ENCODE measurements around the gene NR3C2.

Gene NR3C2

DNA sequence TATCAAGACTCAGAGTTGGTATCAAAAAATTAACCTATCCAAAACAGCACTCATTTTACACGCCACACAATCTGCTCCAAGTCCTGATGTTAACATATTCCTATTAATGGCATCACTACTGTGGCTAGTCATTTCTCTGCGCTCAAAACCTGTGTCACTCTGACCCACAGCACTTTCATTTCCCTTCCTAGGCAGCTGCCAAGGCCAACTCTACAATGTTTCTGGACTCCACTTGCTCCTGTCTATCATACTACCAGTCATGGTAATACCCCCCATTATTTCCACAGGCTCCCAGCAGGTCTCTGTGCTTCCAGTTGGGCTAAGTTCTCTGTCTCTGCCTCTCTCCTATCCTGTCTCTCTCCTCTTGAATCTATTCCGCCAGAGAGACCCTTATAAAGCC is 323.6 kb downstream of the NR3C2 start:
- DNase-seq (ENCODE audit: insufficient read length, low spot score) = no peak
- FAIRE-seq = no peak

DNA sequence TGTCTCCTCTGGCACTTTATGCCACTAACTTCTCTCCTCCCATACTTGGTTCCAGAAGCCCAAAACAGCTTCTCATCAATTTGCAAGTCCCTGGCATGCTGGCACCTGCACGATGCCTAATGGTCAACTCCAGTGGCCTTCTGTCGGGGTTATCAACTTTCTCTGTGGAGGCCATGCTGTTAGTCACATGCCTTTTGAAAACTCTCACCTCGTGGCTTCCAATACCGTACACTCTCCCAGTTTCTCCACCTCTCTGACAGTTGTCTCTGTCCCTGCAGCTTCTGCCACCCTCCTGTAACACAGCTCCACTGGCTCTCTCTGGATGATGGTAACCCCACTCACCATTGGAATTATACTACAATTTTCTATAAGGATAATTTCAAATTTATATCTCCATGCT is 324.0 kb downstream of the NR3C2 start:
- FAIRE-seq = no peak
- no peak for DNase-seq (ENCODE audit: insufficient read length, low spot score)

DNA sequence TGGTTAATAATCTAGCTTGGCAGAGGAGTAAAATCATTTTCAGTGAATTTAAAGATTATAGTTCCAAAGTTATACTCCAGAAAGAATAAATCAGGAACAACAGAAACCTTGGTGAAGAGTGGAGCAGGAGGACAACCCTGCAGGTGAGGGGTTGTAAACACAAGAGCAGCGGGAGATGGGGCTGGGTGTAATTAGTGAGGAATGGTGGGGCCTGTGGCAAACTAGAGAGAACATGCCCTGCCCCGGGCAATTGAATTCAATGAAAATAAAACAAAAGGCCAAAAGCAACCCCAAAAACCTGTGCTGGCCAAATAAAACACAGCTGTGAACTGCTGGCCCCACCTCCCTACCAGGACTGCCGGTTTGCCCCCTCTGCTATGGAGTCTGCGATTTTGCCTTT is 325.2 kb downstream of the NR3C2 start:
- DNase-seq (ENCODE audit: insufficient read length, low spot score) (no peak), FAIRE-seq (no peak)

DNA sequence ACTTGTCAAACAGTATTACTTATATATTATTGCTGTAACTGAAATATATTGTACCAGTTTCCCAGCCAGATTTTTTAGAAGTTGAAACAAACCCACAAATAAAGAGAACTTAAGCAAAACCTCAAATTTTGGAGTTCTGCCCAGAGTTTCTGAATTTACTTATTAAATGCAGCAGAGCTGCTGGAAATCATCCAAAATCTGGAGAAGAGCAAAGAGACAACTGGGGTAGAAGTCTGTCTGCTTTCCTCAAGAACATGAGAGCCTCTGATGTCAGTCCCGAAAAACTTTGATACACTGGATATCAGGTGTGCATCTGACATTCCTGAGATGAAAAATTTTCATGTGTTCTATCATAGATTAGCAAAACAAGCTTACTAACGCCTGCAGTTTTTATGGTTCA is 325.9 kb downstream of the NR3C2 start:
- FAIRE-seq (no peak), DNase-seq (ENCODE audit: insufficient read length, low spot score) (no peak)

DNA sequence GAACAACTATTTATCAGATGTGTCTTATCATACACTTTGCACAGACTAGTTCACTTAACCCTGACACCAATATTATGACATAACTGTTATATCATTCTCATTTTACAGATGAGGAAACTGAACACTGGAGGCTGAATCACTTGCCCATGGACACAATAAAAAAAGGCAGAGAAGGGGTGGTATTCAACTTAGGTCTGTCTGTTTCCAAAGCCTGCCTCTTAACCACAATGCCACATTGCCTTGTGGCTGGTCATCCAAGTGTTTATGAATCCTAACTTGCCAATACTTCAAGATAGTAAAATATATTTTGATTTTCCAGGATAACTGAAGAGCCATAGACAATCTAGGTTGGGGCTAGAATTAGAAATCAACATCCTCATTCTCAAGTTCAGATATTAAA is 327.8 kb downstream of the NR3C2 start:
- FAIRE-seq (no peak), DNase-seq (ENCODE audit: insufficient read length, low spot score) (no peak)

DNA sequence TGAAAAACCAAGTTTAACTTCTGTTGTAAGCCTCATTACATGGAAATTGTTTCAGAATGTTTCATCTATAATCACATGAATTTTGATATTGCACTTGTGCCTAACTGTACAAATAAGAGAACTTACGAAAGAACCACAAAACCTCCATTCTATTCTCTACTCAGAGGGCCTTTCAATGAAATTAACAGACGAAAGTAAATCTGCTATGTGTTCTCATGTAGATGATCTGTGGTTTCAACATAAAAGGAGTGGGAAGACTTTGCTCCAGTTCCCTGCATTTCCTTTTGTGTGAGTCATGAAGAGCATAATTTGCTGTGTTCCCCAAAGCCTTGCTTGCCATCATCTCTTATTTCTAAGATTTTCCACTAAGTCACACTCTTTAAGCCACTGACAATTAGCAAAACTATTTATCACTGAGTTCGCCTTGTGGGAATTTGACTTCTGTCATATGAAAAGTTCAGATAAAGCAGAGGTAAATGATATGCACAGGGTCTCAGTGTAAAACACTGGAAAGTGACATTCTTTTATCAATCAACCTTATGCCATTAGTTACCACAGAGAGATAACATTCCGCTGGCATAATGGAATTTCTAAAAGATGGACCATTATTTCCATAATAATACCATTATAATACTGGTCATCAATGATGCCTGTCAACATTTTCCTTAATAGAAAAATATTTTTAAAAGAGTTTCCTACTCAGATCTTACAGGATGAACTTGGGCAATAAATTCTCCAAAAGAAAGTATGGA is 329.8 kb downstream of the NR3C2 start:
- DNase-seq (ENCODE audit: insufficient read length, low spot score) (no peak), FAIRE-seq (no peak)

DNA sequence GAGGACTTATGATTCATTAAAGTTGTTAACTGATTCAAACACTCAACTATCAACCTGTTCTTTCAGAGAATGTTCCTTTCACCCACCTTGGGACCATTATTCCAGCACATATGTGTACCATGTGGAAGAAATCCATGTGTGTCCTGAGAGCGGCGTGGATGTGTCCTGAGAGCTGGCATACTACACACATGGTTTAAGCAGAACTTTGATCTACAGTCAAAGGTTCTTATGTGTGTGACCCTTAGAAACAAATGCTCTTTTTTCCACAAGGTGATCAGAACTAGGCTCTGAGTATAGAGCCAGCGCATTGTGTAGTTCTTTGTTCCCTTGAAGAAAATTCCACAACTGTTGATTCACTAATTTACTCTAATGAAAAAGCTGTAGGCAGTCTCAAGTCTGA is 332.0 kb downstream of the NR3C2 start:
- FAIRE-seq = no peak

DNA sequence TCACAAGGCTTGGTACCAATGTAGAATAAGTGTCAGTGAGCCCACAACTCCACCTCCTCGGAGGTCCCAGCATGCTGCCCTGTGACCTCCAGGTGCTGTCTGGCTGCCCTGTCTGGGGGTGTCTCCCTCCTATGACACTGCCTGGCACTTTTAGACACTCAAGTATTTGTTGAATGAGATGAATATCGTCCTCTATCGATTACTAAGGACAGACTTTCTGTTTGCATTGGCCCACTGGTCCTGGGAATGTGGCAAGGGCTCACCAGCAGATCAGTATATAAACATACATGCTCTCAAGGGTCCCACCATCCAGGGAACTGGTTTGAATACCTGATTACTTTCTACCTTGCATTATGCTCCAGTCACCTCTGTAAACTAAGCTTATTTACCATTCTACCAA is 333.0 kb downstream of the NR3C2 start:
- FAIRE-seq = no peak
- DNase-seq (ENCODE audit: insufficient read length, low spot score) = no peak

More for the DNA sequence above, 332.0 kb downstream of the NR3C2 start:
- no peak for DNase-seq (ENCODE audit: insufficient read length, low spot score)

DNA sequence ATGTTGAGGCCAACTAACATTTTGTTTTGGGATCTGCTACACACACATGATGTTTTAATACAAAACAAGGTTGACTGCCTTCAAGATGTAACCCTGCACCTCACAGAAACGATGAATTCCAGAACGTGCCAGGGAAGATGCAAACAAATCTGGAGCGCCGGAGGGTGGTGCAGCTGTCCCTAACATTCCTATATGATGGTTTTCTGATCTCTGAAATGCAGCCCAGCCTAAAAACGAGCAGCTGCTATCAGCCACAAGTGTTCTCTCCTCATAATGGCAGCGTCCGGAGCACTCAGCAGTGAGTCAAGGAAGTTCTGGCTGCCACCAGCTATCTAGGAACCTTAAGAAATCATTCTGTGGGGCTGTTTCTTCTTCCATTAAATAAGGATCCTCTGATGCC is 333.4 kb downstream of the NR3C2 start:
- DNase-seq (ENCODE audit: insufficient read length, low spot score) (no peak), FAIRE-seq (no peak)

DNA sequence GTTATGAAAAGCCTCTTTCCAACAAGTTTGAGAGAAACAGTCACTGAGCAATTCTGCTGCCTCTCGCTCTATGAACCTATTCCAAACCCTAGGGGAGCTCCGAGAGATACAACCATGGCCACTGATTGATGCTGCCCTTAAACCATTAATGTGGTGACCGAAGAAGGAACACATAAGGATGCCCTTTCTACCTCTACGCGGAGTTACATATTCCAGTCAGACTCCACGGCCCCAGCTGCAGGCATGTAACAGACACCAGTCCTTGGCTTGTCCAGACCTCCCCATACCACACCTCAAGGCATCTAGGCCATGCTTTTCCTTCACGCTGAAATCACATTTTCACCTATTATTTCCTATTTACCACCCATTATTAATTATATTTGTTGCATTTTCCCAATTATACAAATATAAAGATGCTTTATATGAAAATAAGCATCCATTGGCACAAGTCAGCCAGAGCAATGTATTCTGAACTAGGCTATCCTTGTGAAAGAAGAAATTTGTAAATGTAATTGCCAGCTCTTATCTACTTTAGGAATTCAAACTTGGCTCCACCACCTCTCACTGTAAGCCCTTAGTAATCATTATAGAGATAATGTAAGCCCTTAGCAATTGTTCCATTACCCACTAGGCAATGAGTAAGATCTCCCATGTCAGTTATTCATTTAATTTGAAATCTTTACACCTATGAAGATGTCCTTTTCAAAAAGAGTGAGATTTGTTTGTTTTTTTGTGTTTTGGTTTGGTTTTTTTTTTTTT is 338.4 kb downstream of the NR3C2 start:
- no peak for DNase-seq (ENCODE audit: insufficient read length, low spot score)
- no peak for FAIRE-seq

DNA sequence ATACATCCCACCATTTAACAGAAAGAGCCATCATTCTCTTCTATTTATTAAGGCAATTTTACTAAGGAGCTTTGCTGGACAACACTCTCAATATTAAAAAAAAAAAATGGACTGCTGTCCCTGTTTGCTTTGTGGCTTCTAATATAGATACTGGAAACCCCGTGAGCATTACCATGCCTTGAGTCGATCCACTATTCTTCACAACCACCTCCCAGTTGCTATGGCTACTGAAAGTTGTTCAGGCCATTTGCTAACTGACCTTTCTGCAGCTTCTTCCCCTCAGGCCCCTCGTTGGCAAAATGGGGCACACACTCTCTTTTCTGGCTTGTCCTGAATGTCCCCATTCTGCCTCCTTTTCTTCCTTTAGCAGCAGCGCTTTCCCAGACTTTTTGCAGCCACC is 340.4 kb downstream of the NR3C2 start:
- DNase-seq (ENCODE audit: insufficient read length, low spot score) = no peak
- no peak for FAIRE-seq

DNA sequence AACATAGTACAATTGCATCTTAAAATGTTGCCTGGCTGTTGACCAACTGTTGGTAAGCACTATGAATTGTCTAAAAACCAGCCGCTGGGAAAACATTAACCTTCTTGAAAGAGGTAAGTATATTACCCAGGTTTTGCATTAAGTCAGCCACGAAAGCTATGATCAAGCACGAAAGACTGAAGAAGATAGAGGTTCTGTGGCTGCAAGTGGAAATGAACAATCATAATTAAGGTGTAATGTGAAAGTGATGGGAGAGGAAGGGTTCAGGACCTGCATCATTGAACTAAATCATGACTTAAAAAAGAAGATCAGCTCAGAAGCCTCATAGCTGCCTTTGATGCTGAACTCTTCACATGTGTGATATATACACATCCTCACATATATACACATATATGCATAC is 341.0 kb downstream of the NR3C2 start:
- FAIRE-seq = no peak
- no peak for DNase-seq (ENCODE audit: insufficient read length, low spot score)

DNA sequence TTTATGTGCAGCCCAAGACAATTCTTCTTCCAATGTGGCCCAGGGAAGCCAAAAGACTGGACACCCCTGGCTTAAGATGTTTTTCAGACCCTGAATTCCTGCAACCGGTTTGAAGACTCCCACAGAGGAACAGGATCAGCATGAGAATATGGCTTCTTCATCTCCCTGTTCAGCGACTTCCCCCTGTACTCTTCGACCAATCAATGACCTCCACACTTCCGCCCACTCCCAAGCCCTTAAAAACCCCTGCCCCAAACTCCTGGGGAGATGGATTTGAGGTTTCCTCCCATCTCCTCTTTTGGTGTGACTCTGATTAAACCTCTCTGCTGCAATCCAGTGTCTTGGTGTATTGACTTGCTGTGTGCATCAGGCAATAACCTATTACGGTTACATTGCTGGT is 344.4 kb downstream of the NR3C2 start:
- DNase-seq (ENCODE audit: insufficient read length, low spot score) = no peak
- FAIRE-seq = no peak

DNA sequence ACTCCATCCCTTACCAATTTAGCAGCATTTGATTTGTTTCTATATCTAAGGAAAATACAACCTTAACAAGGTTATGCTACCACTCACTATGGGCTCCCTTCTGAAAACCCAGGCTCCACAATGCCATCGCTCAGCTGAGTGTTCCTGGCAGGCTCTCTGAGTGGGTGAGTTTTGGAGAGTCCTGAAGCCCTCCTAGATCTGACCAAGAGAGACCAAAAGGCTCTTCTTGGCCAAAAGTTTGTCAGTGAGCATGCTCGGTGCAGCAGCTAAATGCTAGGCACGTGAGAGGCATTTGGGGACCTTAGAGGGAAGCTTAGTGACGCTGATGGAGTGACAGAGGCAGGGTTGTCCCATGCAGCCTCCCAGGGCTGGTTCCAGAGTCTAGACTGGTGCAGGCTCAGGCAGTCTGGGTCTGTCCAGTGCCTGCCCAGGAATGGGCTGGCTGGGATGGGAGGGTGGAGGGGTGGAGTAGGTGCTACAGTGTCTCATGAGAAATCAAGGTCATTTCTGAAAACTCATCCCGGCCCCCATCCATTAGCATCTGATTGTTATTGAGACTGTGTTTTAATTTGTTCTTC is 346.8 kb downstream of the NR3C2 start:
- DNase-seq (ENCODE audit: insufficient read length, low spot score) = no peak
- no peak for FAIRE-seq

DNA sequence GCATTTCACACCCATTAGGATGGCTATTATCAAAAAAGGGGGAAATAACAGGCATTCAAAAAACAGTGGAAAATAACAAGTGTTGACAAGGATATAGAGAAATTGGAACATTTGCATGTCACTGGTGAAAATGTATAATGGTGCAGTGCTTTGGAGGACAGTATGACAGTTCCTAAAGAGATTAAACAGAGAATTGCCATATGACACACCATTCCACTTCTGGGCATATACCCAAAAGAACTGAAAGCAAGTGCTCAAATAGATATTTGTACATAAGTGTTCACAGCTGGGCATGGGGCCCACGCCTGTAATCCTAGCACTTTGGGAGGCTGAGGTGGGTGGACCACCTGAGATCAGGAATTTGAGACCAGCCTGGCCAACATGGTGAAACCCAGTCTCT is 348.1 kb downstream of the NR3C2 start:
- no peak for FAIRE-seq
- no peak for DNase-seq (ENCODE audit: insufficient read length, low spot score)

DNA sequence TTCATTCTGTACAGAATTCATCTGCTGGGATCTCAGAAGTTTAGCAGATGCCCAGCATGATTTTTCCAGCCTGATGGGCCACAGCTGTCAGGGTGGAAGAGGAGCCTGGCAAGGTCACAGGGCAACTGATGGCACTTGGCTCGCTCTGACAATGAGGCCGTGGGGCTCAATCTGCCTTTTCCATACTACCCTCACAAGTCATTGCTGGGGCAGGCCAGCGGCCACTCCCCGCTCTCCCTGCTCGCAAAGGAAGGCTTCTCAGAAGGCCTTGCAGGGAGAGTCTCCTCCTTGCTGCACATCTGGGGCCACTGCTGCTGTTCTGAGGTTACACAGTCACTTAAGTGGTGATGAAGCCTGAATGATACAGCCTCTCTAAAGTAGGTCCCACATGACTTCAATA is 349.1 kb downstream of the NR3C2 start:
- DNase-seq (ENCODE audit: insufficient read length, low spot score) (no peak), FAIRE-seq (no peak)

DNA sequence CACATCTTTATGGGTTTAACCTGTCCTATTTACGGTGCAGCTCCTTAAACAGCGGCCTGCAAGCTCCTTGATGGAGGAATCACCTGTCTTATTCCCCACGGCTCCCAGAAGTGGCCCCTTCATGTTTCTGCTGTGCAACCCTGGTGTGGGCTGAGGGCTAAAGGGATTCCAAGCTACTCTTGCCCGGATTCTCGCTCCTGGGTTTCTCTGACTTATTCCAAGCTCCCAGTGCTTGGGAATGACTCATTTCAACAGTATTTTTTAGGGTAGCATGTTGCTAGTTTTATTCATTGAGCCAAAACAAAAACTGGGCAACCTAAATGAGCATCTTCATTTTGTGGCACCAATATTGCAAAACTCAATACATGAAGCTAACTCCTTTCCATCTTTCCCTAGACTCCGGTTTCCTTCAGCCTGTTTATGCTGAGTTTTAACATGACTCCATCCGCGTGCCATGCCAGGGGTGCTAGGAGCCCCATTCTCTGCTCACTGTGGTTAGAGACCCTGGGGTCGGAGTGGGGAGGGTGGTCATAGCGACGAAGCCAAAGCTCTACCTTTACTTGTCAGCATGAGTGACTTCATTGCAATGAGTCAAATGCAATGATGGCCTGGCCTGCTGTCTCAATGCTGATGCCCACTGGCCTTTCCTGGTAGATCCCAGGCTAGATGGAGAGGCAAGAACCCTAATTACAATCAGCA is 349.7 kb downstream of the NR3C2 start:
- FAIRE-seq = no peak

DNA sequence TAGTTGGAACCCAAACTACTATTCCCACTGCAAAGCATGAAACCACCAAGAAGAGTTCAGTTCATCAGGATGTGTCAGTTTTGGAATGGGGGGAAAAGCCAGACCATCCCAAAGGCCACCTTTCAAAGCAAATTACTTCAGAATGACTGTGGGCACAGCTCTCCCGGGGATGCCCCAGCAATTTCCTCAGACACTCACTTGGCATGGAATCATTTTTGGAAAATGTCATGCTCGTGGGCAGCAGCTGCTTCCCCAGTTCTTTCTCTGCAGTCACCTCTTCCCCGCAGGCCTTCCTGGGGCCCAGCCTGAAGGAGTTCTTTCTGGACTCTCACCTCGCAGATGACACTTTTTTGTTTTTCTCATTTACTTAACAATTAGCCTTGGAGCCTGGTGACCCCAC is 350.3 kb downstream of the NR3C2 start:
- DNase-seq (ENCODE audit: insufficient read length, low spot score) = no peak
- FAIRE-seq = no peak

More for the DNA sequence above, 349.7 kb downstream of the NR3C2 start:
- DNase-seq (ENCODE audit: insufficient read length, low spot score) = no peak

DNA sequence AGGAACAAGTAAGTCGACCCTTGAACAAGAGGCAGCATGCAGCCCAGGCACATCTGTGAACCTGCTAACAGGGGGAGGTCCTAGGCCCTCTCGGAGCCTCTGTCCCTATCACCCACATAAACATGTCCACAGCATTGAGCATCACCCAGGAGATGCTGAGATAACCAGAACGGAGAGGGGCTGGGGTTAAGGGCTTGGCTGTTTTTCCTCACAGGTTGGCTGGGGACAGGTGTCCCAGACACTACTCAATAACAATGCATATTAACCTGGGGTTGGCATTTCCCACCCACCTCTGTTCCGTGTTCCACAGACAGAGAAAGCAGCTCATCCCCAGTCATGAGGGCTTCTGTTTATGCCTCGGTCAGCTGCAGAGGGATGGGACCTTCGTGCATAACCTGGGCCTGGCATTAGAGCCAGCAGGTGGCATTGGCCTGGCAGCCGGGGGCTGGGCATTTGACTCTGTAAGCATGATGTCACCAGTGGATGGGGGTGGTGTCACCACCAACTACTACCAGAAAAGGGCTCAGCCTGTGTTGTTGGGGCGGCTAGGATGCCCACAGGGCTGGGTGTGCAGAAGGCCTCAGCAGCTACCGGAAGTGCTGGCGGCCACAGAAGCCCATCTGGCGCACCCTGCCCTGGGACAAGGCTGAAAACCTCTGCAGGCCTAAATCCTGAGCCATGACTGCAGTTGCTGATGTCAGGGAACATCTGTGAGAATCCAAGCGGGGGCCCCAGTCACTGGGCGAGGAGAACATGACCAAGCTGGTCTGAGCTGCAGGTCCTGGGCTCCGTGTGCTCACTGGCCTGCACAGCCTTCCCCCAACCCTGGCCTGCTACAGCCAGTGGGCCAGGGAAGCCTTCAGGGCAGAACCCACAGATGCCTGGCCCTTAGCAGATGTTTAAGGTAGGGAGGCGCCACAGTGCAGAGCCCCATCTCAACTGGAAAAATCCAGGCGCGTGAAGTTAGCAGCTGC is 351.4 kb downstream of the NR3C2 start:
- FAIRE-seq = no peak
- DNase-seq (ENCODE audit: insufficient read length, low spot score) = no peak

DNA sequence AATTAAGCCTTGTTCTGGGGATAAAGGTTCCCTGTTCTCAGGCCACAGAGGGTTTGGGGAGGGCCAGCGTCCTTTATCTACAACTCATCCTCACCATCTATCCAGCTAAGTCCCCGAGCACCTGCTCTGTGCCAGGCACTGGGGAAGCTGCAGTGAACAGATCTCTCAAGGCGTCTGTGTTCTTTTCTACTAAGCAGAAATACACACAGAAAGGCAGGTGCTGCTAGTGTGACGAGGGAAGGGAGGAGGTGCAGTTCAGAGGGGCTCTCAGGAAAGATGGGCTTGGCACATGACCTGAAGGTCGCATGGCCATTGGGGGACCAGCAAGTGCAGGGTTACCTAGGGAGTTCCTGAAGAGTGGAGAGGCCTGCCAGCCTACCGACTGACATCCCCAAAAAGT is 352.2 kb downstream of the NR3C2 start:
- DNase-seq (ENCODE audit: insufficient read length, low spot score) (no peak), FAIRE-seq (no peak)
